GM12892 (cell line): ENCODE data around the gene FCHO1.

Experiments
- POLR2A ChIP-seq: IDR thresholded peaks from 2 replicates; pipeline ENCODE4 v1.6.1; 2011; ENCODE audit warnings: low read depth, low read length, control low read depth
- POLR2AphosphoS5 ChIP-seq: IDR thresholded peaks from 2 replicates; pipeline ENCODE4 v1.6.1; 2011; ENCODE audit warnings: low read depth, low read length, control low read depth

DNA sequence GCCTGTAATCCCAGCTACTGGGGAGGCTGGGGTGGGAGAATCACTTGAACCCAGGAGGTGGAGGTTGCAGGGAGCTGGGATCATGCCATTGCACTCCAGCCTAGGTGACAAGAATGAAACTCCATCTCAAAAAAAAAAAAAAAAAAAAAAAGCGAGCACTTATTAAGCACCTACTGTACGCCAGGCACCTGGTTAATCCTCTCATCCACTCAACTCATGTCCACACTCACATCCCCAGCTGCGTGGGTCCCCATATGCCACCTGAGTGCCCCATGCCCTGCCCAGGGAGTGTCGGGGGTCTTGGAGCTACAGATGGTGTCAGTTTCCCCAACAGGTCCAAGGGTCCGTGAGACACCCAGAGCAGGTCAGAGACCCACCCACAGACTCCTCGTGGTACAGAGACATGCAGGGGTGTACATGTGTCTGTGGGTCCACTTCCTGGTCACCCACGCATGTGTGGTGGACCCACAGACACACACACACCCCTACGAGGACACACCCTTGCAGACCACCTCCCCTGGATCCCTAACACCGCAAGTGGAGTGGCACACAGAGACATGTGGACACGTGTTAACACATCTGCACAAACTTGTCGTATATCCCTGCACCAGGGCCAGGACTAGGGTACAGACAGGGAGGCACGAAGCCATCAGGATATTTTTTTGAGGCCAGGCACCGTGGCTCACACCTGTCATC lies 66.5 kb downstream of the FCHO1 start:
- TF ChIP-seq POLR2AphosphoS5 (no peak), POLR2A (no peak)
